AG04449 (cell line): Measurements from ENCODE around the gene ARMC9.

Experiments used
- CTCF ChIA-PET: fragments of 350-600 bp; formaldehyde crosslinking; extraction: SDS; loops from one replicate; lab custom pipeline; 2021; ENCODE audit warnings: antibody characterized with exemption; lab: Yijun Ruan, JAX
- POLR2A ChIA-PET: fragments of 400-600, 350-600 bp; formaldehyde crosslinking; extraction: SDS; loops from one replicate; lab custom pipeline; 2020; ENCODE audit warnings: antibody characterized with exemption, inconsistent platforms; lab: Yijun Ruan, JAX
- DNase-seq: peaks from one replicate; pipeline ENCODE4 v3.0.0-alpha.2; 2010; ENCODE audit warnings: low read depth, low spot score
- H3K4me3 ChIP-seq: 2 replicates; pipeline ENCODE4 v1.5.1; 2011; ENCODE audit warnings: low read depth, mild to moderate bottlenecking, control low read depth, low read length
- TF ChIP-seq, protein P1 (sequence below): IDR thresholded peaks from one replicate; pipeline ENCODE4 v1.5.1; 2011; ENCODE audit warnings: mild to moderate bottlenecking, moderate library complexity, low read length, control low read depth, inconsistent platforms; ENCODE audit not compliant: insufficient read depth; ENCODE audit errors: missing control alignments

The ARMC9 gene

DNA sequence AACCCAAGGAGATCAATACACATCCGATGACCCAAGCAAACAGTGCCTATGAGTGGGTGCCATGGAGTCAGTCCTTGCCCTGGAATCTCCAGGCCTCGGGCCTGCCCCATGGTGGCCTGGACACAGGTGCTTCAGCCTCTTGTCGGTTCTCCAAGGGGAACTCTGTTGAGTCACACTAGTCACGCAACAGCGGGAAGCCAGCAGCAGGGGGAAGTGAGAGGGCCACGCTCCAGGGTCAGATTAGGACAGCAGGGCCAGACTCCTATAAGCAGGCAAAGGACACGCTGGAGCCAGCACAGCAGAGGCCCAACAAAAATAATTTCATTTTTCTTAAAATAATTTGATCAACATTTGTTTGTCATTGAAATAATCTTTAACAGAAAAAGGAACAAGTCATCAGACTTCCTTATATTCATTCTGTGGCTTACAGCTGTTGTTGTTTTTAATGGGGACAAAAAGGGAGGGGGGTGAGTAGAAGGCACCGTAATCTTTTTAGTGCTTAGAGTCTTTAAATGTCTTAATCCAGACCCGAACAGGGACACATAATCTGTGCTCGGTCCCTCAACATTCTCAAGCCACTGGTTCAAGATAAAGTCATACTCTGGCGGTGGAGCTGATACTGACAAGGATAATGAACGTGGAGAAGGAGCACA lies 16.4 kb upstream of the ARMC9 start:
- no peak for DNase-seq
- H3K4me3 ChIP-seq = no peak overlapping the region
- ChIA-PET CTCF (interaction anchor here (1.1 to 1.8 kb wide), 3 partner anchors 10 to 80 kb away, joined by 3 to 14 read pairs (median 3); no protein-coding TSS in a partner anchor), POLR2A (no interaction called here)
- TF ChIP-seq, protein P1, sequence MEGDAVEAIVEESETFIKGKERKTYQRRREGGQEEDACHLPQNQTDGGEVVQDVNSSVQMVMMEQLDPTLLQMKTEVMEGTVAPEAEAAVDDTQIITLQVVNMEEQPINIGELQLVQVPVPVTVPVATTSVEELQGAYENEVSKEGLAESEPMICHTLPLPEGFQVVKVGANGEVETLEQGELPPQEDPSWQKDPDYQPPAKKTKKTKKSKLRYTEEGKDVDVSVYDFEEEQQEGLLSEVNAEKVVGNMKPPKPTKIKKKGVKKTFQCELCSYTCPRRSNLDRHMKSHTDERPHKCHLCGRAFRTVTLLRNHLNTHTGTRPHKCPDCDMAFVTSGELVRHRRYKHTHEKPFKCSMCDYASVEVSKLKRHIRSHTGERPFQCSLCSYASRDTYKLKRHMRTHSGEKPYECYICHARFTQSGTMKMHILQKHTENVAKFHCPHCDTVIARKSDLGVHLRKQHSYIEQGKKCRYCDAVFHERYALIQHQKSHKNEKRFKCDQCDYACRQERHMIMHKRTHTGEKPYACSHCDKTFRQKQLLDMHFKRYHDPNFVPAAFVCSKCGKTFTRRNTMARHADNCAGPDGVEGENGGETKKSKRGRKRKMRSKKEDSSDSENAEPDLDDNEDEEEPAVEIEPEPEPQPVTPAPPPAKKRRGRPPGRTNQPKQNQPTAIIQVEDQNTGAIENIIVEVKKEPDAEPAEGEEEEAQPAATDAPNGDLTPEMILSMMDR = no peak

DNA sequence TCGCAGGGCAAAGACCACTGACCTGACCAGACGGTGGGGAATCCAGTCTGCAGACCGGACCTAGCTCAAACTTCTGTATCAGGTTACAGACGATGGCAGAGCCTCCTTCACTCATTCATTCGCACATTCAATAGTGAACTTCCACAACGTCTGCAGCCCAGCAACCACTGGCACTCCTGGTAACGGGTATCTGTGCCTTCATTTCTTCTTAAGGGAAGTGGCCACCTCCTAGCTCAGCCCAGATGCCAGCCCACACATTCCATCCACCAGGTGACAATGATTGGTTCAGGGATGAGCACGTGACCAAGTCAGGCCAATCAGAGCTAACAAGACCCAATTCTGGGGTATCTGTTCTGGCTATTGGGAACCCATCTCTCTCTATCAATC lies 15.9 kb upstream of the ARMC9 start:
- TF ChIP-seq, protein P1 = no peak
- H3K4me3 ChIP-seq = no peak overlapping the region
- ChIA-PET POLR2A (no interaction called here), CTCF (interaction anchor here (1.1 to 1.8 kb wide), 2 partner anchors 10 to 15 kb away, joined by 3 to 14 read pairs; no protein-coding TSS in a partner anchor)
- no peak for DNase-seq

DNA sequence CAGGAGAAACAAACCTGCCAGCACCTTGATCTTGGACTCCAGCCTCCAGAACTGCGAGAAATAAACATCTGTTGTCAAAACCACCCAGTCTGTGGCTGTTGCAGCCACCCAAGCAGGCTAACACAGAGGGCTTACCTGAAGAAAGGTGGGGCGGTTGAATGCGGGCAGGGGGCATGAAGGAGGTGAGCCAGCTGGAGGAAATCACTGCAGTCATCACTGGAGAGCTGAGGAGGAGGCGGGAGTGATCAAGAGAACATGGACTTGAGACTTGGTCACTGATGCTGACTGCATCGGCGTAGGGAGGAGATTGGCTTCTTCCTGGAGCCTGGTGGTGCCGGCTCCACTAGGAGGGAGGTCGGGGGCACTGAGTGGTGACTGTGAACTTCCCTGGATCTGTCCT lies 14.6 kb upstream of the ARMC9 start:
- H3K4me3 ChIP-seq = no peak overlapping the region
- no peak for DNase-seq
- ChIA-PET CTCF (interaction anchor here (0.8 to 1.0 kb wide), 2 partner anchors 79 to 80 kb away, joined by 3 to 4 read pairs; no protein-coding TSS in a partner anchor), POLR2A (no interaction called here)
- TF ChIP-seq, protein P1 = no peak

DNA sequence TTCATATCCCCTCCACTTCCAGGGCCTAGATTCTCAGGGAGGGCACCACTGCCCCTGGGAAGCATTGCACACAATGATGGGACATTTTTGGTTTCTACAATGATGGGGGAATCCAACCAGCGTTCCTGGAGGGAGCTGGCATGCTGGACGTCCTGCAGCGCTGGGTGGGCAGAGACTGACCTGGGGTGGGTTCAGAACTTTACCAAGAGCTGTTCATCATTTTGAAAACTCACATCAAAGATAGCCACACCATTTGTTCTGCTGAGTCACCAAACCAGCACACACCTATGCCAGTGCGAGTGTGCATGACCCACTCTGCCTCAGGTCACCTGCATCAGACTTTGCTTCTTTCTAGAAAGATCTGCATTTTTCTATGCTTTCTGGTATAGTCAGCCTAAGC lies 14.1 kb upstream of the ARMC9 start:
- H3K4me3 ChIP-seq = no peak overlapping the region
- TF ChIP-seq, protein P1 = no peak
- ChIA-PET CTCF (interaction anchor here (0.8 kb wide), 2 partner anchors 8 to 80 kb away, joined by 3 to 4 read pairs; no protein-coding TSS in a partner anchor), POLR2A (no interaction called here)
- no peak for DNase-seq

DNA sequence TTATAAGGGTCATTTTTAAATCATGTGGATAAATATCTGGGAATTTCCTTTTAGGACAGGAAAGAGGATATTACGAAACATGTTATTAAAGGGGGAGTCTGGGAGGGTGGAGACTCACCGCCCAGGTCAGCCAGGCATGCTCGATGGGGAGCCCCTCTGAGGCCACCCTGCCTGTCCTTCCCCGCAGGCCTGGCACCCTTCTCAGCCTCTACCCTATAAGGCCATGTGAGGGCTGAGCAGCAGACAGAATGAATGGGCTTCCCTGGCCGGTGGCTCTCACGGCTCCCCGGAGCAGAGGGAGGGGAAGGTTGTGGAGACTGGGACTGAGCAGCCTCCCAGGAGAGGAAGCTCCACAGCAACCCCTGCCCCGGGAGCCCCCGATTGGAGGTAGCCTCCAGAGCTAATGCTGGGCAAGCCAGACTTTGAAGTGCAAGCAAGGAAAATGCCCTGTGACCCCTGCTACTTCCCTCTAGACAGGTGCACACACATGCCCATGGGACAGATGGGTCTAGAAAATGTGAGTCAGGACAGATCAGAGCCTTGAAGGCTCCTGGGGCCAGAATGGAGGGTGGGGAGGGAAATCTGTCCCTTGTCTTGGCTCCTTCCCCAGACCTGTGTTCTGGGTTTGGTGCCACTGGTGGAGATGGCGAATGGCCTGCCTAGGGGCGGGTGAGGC lies 13.2 kb upstream of the ARMC9 start:
- no peak for DNase-seq
- no peak overlapping the region for H3K4me3 ChIP-seq
- ChIA-PET CTCF (interaction anchor here (0.5 to 3.6 kb wide), 2 partner anchors 11 to 82 kb away, joined by 3 to 21 read pairs; no protein-coding TSS in a partner anchor), POLR2A (no interaction called here)
- TF ChIP-seq, protein P1 = no peak

DNA sequence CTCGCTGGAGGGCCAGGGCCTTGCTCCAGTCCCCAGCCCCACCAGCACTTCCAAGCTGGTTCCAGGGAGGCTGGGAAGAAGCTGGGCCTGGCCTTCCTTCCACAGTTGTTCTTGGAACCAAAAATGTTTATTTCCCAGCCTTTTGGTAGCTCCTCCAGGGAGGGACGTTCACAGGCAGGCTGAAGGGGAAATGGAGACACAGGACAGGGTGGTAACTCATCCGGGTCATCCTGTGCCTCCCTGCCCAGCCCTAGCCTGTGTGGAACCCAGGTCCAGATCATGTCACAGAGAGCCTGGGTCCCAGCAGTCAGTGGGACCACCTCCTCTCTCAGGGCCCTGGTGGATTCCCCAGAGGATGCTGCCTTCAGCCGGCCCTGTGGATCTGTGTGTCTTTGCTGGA lies 12.5 kb upstream of the ARMC9 start:
- no peak for DNase-seq
- POLR2A ChIA-PET = no interaction called here
- CTCF ChIA-PET = interaction anchor here (0.5 to 3.6 kb wide), 2 partner anchors 11 to 82 kb away, joined by 3 to 21 read pairs; no protein-coding TSS in a partner anchor
- H3K4me3 ChIP-seq = no peak overlapping the region
- TF ChIP-seq, protein P1 = no peak
